CD4-positive, alpha-beta T cell (primary cell): ENCODE results near the gene CACNA2D1. TPM values are rescaled to one million over a fixed set of nuclear protein-coding genes. Genes with fewer than 3 reads are reported as not detected.
"Not testable (repeated sequence)": the region's sequence is repeated elsewhere in the genome, so short reads cannot be mapped to it uniquely, and the experiment has no call there.

ENCODE experiments used
- ATAC-seq: fragments of 200-7000 bp; cut with Tn5 transposase; one replicate; pipeline ENCODE4 v1.10.0; 2022; ENCODE audit warnings: mild to moderate bottlenecking; ENCODE audit not compliant: poor library complexity
- CTCF ChIA-PET: fragments of 350-600 bp; sonication (Branson Sonifier 250); formaldehyde crosslinking; loops from one replicate; lab custom pipeline; 2021; ENCODE audit warnings: antibody characterized with exemption, inconsistent platforms; lab: Charles Lee
- POLR2A ChIA-PET: fragments of 350-600 bp; sonication (Branson Sonifier 250); formaldehyde crosslinking; loops from one replicate; lab custom pipeline; 2021; ENCODE audit warnings: antibody characterized with exemption, inconsistent platforms; lab: Charles Lee
- DNase-seq, 14 experiments: peaks; one replicate each; pipeline ENCODE4 v3.0.0-alpha.2; 2013 to 2020; ENCODE audit warnings: mixed read lengths in 2 of 14
- H3K27ac ChIP-seq, 2 donors: one replicate each; pipeline versions ENCODE4 v1.5.1 to v1.7.0; 2013; ENCODE audit warnings: low read length in 2 of 2, low read depth in 1 of 2, mild to moderate bottlenecking in 1 of 2
- H3K27me3 ChIP-seq, 2 experiments: 1 replicate in 1 of 2; 2 replicates in 1 of 2; pipeline versions ENCODE4 v1.6.1 to v1.7.0; 2013; ENCODE audit warnings: low read length in 2 of 2, control low read depth in 1 of 2, mild to moderate bottlenecking in 1 of 2, moderate library complexity in 1 of 2; ENCODE audit not compliant: insufficient read depth in 2 of 2, control insufficient read depth in 1 of 2
- H3K36me3 ChIP-seq: one replicate; pipeline ENCODE4 v1.6.1; 2013; ENCODE audit warnings: low read length, control low read depth; ENCODE audit not compliant: insufficient read depth
- H3K4me1 ChIP-seq: one replicate; pipeline ENCODE4 v1.6.1; 2013; ENCODE audit warnings: low read length, control low read depth; ENCODE audit not compliant: insufficient read depth
- H3K4me3 ChIP-seq: one replicate; pipeline ENCODE4 v1.5.1; 2013; ENCODE audit warnings: mild to moderate bottlenecking, low read length, moderate library complexity
- H3K9me3 ChIP-seq, 2 experiments: 1 replicate in 1 of 2; 2 replicates in 1 of 2; pipeline versions ENCODE4 v1.6.1 to v1.7.0; 2013; ENCODE audit warnings: low read length in 2 of 2, mild to moderate bottlenecking in 2 of 2, control low read depth in 1 of 2, moderate library complexity in 1 of 2; ENCODE audit not compliant: control insufficient read depth in 1 of 2, insufficient read depth in 1 of 2
- H3K27ac Mint-ChIP-seq: one replicate; pipeline ENCODE4 v1.8.0; 2020; ENCODE audit warnings: mixed read lengths
- H3K27me3 Mint-ChIP-seq: one replicate; pipeline ENCODE4 v1.8.0; 2021; ENCODE audit warnings: mixed read lengths
- H3K36me3 Mint-ChIP-seq: one replicate; pipeline ENCODE4 v1.8.0; 2021; ENCODE audit warnings: low read depth, mixed read lengths
- H3K4me1 Mint-ChIP-seq: one replicate; pipeline ENCODE4 v1.8.0; 2021; ENCODE audit warnings: low read depth, mixed read lengths
- H3K4me3 Mint-ChIP-seq: one replicate; pipeline ENCODE4 v1.8.0; 2020; ENCODE audit warnings: mild to moderate bottlenecking, mixed read lengths
- H3K9me3 Mint-ChIP-seq: one replicate; pipeline ENCODE4 v1.8.0; 2020; ENCODE audit warnings: mixed read lengths
- CTCF ChIP-seq: fragments of 200-600 bp; IDR thresholded peaks from one replicate; pipeline ENCODE4 v1.8.0; 2022; ENCODE audit warnings: antibody characterized with exemption, mild to moderate bottlenecking
- intact Hi-C, 2 experiments: fragments of 100-400 bp; cut with DNase I in 1 of 2; cut with micrococcal nuclease in 1 of 2; formaldehyde crosslinking; loops; one replicate each; pipeline versions ENCODE4 v1.15.1 to v1.9.0; 2023 to 2025; cut with DNase I, micrococcal nuclease
- total RNA-seq, 174 experiments: library from RNA in 2 of 174; stranded (reverse) in 2 of 174; gene quantifications; one replicate each; pipeline ENCODE4 v1.2.3 and lab custom pipeline; 2021 to 2026

Gene CACNA2D1
- total RNA-seq, 2 experiments from 2014 or later: not detected

DNA sequence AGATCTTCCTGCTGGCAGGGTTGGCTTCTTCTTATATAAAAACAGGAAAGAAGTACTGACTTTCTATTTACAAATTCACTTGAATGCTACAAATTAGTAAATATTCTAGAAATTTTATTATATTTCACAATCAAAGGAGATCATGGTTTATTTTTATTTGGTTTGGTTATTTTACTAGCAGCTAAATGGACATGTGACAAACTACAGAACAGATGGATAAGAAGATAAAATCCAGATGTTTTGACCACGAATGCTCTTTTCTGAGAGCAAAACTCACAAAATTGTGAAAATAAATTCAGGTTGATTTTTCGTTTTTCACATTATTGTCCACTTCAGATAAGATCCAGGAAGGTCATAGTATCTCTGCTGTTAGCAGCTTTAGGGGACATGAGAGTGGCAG, 55.4 kb downstream of the CACNA2D1 start:
- no peak overlapping the region for H3K27ac Mint-ChIP-seq
- no peak for TF ChIP-seq CTCF
- DNase-seq (no peak), ATAC-seq (no peak)
- no peaks in the 10 kb centered on the region for H3K9me3 Mint-ChIP-seq
- intact Hi-C loops: no loop called here
- H3K36me3 ChIP-seq: no peaks in the 10 kb centered on the region
- no peak overlapping the region for H3K4me3 ChIP-seq
- no peaks in the 10 kb centered on the region for H3K27me3 ChIP-seq
- ChIA-PET CTCF (no interaction called here), POLR2A (no interaction called here)
- H3K4me1 Mint-ChIP-seq: no peaks in the 10 kb centered on the region
- no peaks in the 10 kb centered on the region for H3K27me3 Mint-ChIP-seq
- peaks cover 0 to 4% of the 10 kb centered on the region in 2 experiments for H3K9me3 ChIP-seq
- H3K36me3 Mint-ChIP-seq: no peaks in the 10 kb centered on the region
- no peak overlapping the region for H3K27ac ChIP-seq
- no peak overlapping the region for H3K4me3 Mint-ChIP-seq
- no peaks in the 10 kb centered on the region for H3K4me1 ChIP-seq

DNA sequence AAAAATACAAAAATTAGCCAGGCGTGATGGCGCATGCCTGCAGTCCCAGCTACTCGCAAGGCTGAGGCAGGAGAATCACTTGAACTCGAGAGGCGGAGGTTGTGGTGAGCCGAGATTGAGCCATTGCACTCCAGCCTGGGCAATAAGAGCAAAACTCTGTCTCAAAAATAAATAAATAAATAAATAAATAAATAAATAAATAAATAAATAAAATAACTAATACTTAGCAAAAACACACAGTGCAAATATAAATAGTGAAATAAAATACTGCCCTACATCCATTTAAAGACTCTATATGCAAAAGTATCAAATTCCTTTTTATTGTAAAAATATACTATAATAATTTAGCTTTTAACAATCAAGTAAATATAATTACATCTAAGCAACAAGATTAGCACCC, 57.0 kb downstream of the CACNA2D1 start:
- POLR2A ChIA-PET, H3K4me1 Mint-ChIP-seq, intact Hi-C loops, H3K36me3 ChIP-seq, H3K4me3 ChIP-seq, CTCF ChIA-PET, H3K9me3 ChIP-seq, H3K9me3 Mint-ChIP-seq, H3K27me3 ChIP-seq, H3K4me3 Mint-ChIP-seq, H3K27me3 Mint-ChIP-seq, DNase-seq, ATAC-seq, H3K4me1 ChIP-seq, H3K36me3 Mint-ChIP-seq, H3K27ac ChIP-seq, H3K27ac Mint-ChIP-seq: not testable (repeated sequence)

- POLR2A ChIA-PET: no interaction called here
Measured at GRCh38 chr7:82384779-82385178, 58.8 kb downstream of the CACNA2D1 start.

More at GRCh38 chr7:82384779-82385178, 58.8 kb downstream of the CACNA2D1 start:
- H3K4me3 Mint-ChIP-seq: no peak overlapping the region
- CTCF ChIA-PET: no interaction called here
- no peak overlapping the region for H3K27ac Mint-ChIP-seq
- Histone ChIP-seq H3K9me3 (peaks cover 0 to 7% of the 10 kb centered on the region in 2 experiments), H3K4me1 (no peaks in the 10 kb centered on the region), H3K27ac (no peak overlapping the region), H3K27me3 (no peaks in the 10 kb centered on the region), H3K4me3 (no peak overlapping the region), H3K36me3 (no peaks in the 10 kb centered on the region)
- no peaks in the 10 kb centered on the region for H3K36me3 Mint-ChIP-seq
- no peak for TF ChIP-seq CTCF
- H3K9me3 Mint-ChIP-seq: no peaks in the 10 kb centered on the region
- DNase-seq: no peak
- no peak for ATAC-seq
- no peaks in the 10 kb centered on the region for H3K27me3 Mint-ChIP-seq
- intact Hi-C loops: no loop called here
- no peaks in the 10 kb centered on the region for H3K4me1 Mint-ChIP-seq
